Activated CD4-positive, alpha-beta memory T cell treated with anti-CD3 and anti-CD28 coated beads, Interleukin-2, amount 10 ng/mL, durations not matched to agents 7 days and 5 days (primary cell): ENCODE measurements around the gene R3HDML. TPM values are rescaled to one million over a fixed set of nuclear protein-coding genes. Genes with fewer than 3 reads are reported as not detected.
"Not testable (repeated sequence)": the region's sequence is repeated elsewhere in the genome, so short reads cannot be mapped to it uniquely, and the experiment has no call there.

Experiments used
- CTCF ChIA-PET: fragments of 350-600 bp; sonication (Branson Sonifier 250); formaldehyde crosslinking; loops from one replicate; lab custom pipeline; 2021; ENCODE audit warnings: antibody characterized with exemption, inconsistent platforms; lab: Charles Lee
- POLR2A ChIA-PET: fragments of 350-600 bp; sonication (Branson Sonifier 250); formaldehyde crosslinking; loops from one replicate; lab custom pipeline; 2021; ENCODE audit warnings: antibody characterized with exemption; lab: Charles Lee
- DNase-seq: peaks from one replicate; pipeline ENCODE4 v3.0.0-alpha.2; 2020
- H3K27ac Mint-ChIP-seq: one replicate; pipeline ENCODE4 v1.8.0; 2021; ENCODE audit warnings: mild to moderate bottlenecking, mixed read lengths
- H3K27me3 Mint-ChIP-seq: one replicate; pipeline ENCODE4 v1.8.0; 2021; ENCODE audit warnings: mixed read lengths
- H3K36me3 Mint-ChIP-seq: one replicate; pipeline ENCODE4 v1.8.0; 2021; ENCODE audit warnings: low read depth, mixed read lengths
- H3K4me1 Mint-ChIP-seq: one replicate; pipeline ENCODE4 v1.8.0; 2021; ENCODE audit warnings: mixed read lengths
- H3K4me3 Mint-ChIP-seq: one replicate; pipeline ENCODE4 v1.8.0; 2021; ENCODE audit warnings: mild to moderate bottlenecking, mixed read lengths
- H3K9me3 Mint-ChIP-seq: one replicate; pipeline ENCODE4 v1.8.0; 2021; ENCODE audit warnings: mixed read lengths
- total RNA-seq, 2 experiments: library from RNA; stranded (reverse); gene quantifications; one replicate each; pipeline ENCODE4 v1.2.3, GENCODE V29; 2021

Gene R3HDML
- total RNA-seq, 2 experiments from 2014 or later = not detected

DNA sequence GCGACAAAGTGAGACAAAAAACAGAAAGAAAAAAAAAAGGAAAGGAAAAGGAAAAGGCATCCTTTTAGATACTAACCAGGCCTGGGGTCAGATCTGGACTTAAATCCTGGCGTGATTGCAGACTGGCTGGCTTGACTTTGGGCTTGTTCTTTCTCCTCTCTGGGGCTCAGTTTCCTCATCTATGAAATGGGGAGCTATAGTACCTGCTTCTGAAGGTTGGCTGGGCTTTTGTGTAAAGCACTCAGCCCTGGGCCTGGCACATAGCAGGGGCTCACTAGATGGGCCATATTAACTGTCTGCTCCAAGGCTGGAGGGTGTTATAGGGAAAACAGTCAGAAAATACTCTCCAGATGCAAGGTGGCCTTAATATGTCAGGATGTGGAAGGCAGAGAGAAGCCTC lies 1.2 kb upstream of the R3HDML start:
- Mint-ChIP-seq H3K27me3 (peaks cover 13% of the 10 kb centered on the region), H3K4me1 (no peaks in the 10 kb centered on the region), H3K9me3 (no peaks in the 10 kb centered on the region), H3K4me3 (no peak overlapping the region), H3K36me3 (no peaks in the 10 kb centered on the region), H3K27ac (no peak overlapping the region)
- CTCF ChIA-PET = no interaction called here
- DNase-seq = no peak
- POLR2A ChIA-PET = no interaction called here

- Mint-ChIP-seq H3K36me3 (no peaks in the 10 kb centered on the region), H3K4me3 (no peak overlapping the region), H3K4me1 (no peaks in the 10 kb centered on the region), H3K27ac (no peak overlapping the region), H3K9me3 (no peaks in the 10 kb centered on the region), H3K27me3 (peaks cover 13% of the 10 kb centered on the region)
- ChIA-PET POLR2A (no interaction called here), CTCF (no interaction called here)
- no peak for DNase-seq
Observed at GRCh38 chr20:44336086-44336485, 757 bp upstream of the R3HDML start.

GRCh38 chr20:44342248-44342647 lies 5.4 kb downstream of the R3HDML start:
- DNase-seq = no peak
- peaks cover 5% of the 10 kb centered on the region for H3K27me3 Mint-ChIP-seq
- POLR2A ChIA-PET = no interaction called here
- H3K9me3 Mint-ChIP-seq = no peaks in the 10 kb centered on the region
- no peaks in the 10 kb centered on the region for H3K4me1 Mint-ChIP-seq
- no peak overlapping the region for H3K4me3 Mint-ChIP-seq
- CTCF ChIA-PET = interaction anchor here (1.0 to 1.5 kb wide), 2 partner anchors 31 to 125 kb away, joined by 4 read pairs; partner anchors contain the start of gene FITM2
- H3K27ac Mint-ChIP-seq = no peak overlapping the region
- H3K36me3 Mint-ChIP-seq = no peaks in the 10 kb centered on the region

DNA sequence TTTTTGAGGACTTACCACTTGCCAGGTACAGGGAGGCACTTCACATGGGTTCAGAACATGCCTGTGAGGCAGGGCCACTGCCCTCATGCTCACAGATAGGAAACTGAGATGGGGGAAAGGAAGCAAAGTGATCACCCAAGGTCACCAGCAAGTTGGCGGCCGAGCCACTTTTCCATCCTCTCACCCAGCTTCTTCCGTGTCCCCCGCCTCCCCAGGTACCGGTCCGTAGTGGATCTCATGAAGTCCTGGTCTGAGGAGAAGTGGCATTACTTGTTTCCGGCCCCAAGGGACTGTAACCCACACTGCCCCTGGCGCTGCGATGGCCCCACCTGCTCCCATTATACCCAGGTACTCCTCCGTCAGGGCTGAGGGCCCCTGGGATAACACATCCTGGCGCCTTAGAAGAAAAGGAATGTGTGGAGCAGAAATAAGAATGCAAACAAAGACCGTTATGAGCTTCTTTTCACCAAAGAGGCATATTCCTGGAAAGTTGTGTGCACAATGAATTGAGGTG lies 6.4 kb downstream of the R3HDML start:
- Mint-ChIP-seq H3K27me3 (peaks cover 2% of the 10 kb centered on the region), H3K4me3 (no peak overlapping the region), H3K4me1 (no peaks in the 10 kb centered on the region), H3K9me3 (no peaks in the 10 kb centered on the region), H3K36me3 (no peaks in the 10 kb centered on the region), H3K27ac (no peak overlapping the region)
- CTCF ChIA-PET = interaction anchor here (1.5 kb wide), 1 partner anchor 126 kb away, joined by 4 read pairs; no protein-coding TSS in a partner anchor
- POLR2A ChIA-PET = no interaction called here
- DNase-seq = no peak

GRCh38 chr20:44344723-44345122 lies 7.9 kb downstream of the R3HDML start:
- no peak for DNase-seq
- CTCF ChIA-PET = interaction anchor here (0.7 kb wide), 1 partner anchor 127 kb away, joined by 3 read pairs; no protein-coding TSS in a partner anchor
- peaks cover 2% of the 10 kb centered on the region for H3K27me3 Mint-ChIP-seq
- POLR2A ChIA-PET = no interaction called here
- H3K9me3 Mint-ChIP-seq = no peaks in the 10 kb centered on the region
- H3K27ac Mint-ChIP-seq = no peak overlapping the region
- H3K36me3 Mint-ChIP-seq = no peaks in the 10 kb centered on the region
- H3K4me1 Mint-ChIP-seq = no peaks in the 10 kb centered on the region
- H3K4me3 Mint-ChIP-seq = no peak overlapping the region

GRCh38 chr20:44345147-44345546 lies 8.3 kb downstream of the R3HDML start:
- peaks cover 2% of the 10 kb centered on the region for H3K27me3 Mint-ChIP-seq
- no peak overlapping the region for H3K4me3 Mint-ChIP-seq
- H3K9me3 Mint-ChIP-seq = no peaks in the 10 kb centered on the region
- no peak for DNase-seq
- H3K36me3 Mint-ChIP-seq = no peaks in the 10 kb centered on the region
- no peak overlapping the region for H3K27ac Mint-ChIP-seq
- CTCF ChIA-PET = no interaction called here
- POLR2A ChIA-PET = no interaction called here
- H3K4me1 Mint-ChIP-seq = no peaks in the 10 kb centered on the region

GRCh38 chr20:44345941-44346340 lies 9.1 kb downstream of the R3HDML start:
- H3K36me3 Mint-ChIP-seq, POLR2A ChIA-PET, H3K4me3 Mint-ChIP-seq, H3K9me3 Mint-ChIP-seq, H3K27me3 Mint-ChIP-seq, H3K4me1 Mint-ChIP-seq, CTCF ChIA-PET, H3K27ac Mint-ChIP-seq, DNase-seq: not testable (repeated sequence)

- Mint-ChIP-seq H3K9me3 (no peaks in the 10 kb centered on the region), H3K36me3 (no peaks in the 10 kb centered on the region), H3K4me1 (no peaks in the 10 kb centered on the region), H3K4me3 (no peak overlapping the region), H3K27ac (no peak overlapping the region), H3K27me3 (peaks cover 4% of the 10 kb centered on the region)
- no peak for DNase-seq
- ChIA-PET POLR2A (no interaction called here), CTCF (no interaction called here)
Observed at GRCh38 chr20:44348168-44348659, 11.4 kb downstream of the R3HDML start.

DNA sequence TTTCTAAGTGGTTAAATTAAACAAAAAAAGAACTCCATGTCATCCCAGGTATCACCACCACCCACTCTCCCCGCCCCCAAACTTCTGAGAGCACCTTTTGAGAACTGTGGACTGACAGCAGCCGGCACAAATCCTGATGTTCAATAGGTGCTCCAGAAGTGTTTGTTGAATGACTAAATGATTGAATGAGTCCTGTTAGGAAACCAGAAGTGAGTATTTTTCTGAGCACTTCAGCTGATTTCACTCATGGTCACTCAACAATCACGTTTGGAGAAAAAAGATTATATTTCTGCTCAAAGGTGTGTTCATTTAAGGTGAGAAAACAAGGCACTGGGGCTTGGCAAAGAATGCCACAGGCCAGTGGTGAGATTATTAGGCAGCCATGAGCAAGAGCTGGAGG lies 12.5 kb downstream of the R3HDML start:
- DNase-seq = no peak
- no peaks in the 10 kb centered on the region for H3K4me1 Mint-ChIP-seq
- POLR2A ChIA-PET = no interaction called here
- no peaks in the 10 kb centered on the region for H3K36me3 Mint-ChIP-seq
- CTCF ChIA-PET = no interaction called here
- no peaks in the 10 kb centered on the region for H3K9me3 Mint-ChIP-seq
- no peak overlapping the region for H3K4me3 Mint-ChIP-seq
- peaks cover 4% of the 10 kb centered on the region for H3K27me3 Mint-ChIP-seq
- H3K27ac Mint-ChIP-seq = no peak overlapping the region

- H3K27ac Mint-ChIP-seq = no peak overlapping the region
- ChIA-PET CTCF (no interaction called here), POLR2A (no interaction called here)
- H3K36me3 Mint-ChIP-seq = no peaks in the 10 kb centered on the region
- H3K9me3 Mint-ChIP-seq = no peaks in the 10 kb centered on the region
- DNase-seq = no peak
- H3K27me3 Mint-ChIP-seq = peaks cover 4% of the 10 kb centered on the region
- H3K4me1 Mint-ChIP-seq = no peaks in the 10 kb centered on the region
- H3K4me3 Mint-ChIP-seq = no peak overlapping the region
Observed at GRCh38 chr20:44350567-44350966, 13.7 kb downstream of the R3HDML start.

GRCh38 chr20:44354979-44355497 lies 18.2 kb downstream of the R3HDML start:
- Mint-ChIP-seq H3K9me3 (no peaks in the 10 kb centered on the region), H3K36me3 (no peaks in the 10 kb centered on the region), H3K4me1 (no peaks in the 10 kb centered on the region), H3K27me3 (peaks cover 10% of the 10 kb centered on the region), H3K27ac (no peak overlapping the region), H3K4me3 (no peak overlapping the region)
- ChIA-PET CTCF (no interaction called here), POLR2A (no interaction called here)
- DNase-seq = no peak

DNA sequence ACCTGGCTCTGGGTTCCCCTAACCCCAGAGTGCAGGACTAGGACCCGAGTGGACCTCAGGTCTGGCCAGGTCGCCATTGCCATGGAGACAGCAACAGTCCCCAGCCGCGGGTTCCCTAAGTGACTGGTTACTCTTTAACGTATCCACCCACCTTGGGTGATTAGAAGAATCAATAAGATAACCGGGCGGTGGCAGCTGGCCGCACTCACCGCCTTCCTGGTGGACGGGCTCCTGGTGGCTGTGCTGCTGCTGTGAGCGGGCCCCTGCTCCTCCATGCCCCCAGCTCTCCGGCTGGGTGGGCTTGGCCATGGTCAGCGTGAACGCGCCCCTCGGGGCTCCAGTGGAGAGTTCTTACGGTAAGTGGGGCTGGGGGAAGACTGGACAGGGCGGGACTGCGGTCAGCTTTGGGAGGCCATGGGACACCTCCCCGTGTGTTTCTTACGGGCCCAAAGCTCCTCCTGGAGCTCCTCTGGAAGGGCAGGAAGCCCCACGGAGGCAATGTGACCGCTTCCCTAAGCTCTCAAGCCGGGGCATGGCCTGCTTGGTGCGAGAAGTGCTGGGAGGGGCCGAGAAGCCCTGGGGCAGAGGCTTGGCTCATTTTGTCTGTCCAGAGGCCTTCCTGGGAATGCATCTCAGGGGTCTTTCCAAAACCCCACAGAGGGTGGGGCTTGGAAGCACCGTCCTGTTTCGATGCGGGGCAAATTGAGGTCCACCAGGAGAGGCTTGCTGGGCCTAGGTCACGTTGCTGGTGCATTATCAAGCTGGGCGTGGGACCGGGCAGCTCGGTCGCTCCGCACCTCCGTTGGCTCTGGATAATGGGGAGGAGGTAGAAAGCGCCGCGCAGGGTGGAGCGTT lies 18.9 kb downstream of the R3HDML start, which contains the start of gene HNF4A:
HNF4A (plus strand) TSS at position 202 of the 855 bp plus-strand sequence; CDS start at position 308, 106 bp downstream.
- no peaks in the 10 kb centered on the region for H3K4me1 Mint-ChIP-seq
- H3K4me3 Mint-ChIP-seq = no peak within 1 kb of the TSS
- H3K27ac Mint-ChIP-seq = no peak within 1 kb of the TSS
- H3K36me3 Mint-ChIP-seq = no peaks in the 10 kb centered on the region
- POLR2A ChIA-PET = no interaction called here
- CTCF ChIA-PET = no interaction called here
- H3K9me3 Mint-ChIP-seq = no peaks in the 10 kb centered on the region
- no peak for DNase-seq
- peaks cover 16% of the 10 kb centered on the region for H3K27me3 Mint-ChIP-seq

DNA sequence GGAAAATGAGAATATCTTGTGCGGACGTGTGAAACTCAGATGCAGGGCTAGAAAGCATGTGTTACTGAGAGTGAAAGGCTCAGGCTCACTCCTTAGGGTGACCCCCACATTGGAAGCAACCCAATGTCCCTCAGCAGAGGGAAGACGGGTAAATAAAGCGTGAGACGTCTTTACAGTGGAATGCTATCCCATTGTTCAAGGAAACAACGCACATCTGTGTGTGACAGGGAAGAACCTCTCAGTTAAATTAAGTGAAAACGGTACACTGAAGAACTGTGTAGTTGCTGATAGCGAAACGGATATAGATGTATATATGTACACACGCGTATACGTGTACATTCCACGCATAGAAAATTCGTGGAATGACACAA lies 19.5 kb downstream of the R3HDML start:
- Mint-ChIP-seq H3K9me3 (no peaks in the 10 kb centered on the region), H3K36me3 (no peaks in the 10 kb centered on the region), H3K27me3 (peaks cover 16% of the 10 kb centered on the region), H3K4me1 (no peaks in the 10 kb centered on the region), H3K4me3 (no peak overlapping the region), H3K27ac (no peak overlapping the region)
- no peak for DNase-seq
- ChIA-PET POLR2A (no interaction called here), CTCF (no interaction called here)
